Activated CD8-positive, alpha-beta memory T cell treated with anti-CD3 and anti-CD28 coated beads, Interleukin-2, amount 50 U/mL, for 1 hour (primary cell): Measurements from ENCODE around the gene FASLG.
A peak's percentile ranks its signal among the peaks of the same experiment; 100 is the strongest.

ENCODE experiments used
- DNase-seq: peaks from one replicate; pipeline ENCODE4 v3.0.0-alpha.2; 2020; ENCODE audit errors: extremely low read depth

The FASLG gene

GRCh38 chr1:172646653-172647052 lies 12.2 kb upstream of the FASLG start:
- DNase-seq: no peak

- DNase-seq: no peak
These were observed 11.8 kb upstream of the FASLG start for GRCh38 chr1:172647110-172647564.

DNA sequence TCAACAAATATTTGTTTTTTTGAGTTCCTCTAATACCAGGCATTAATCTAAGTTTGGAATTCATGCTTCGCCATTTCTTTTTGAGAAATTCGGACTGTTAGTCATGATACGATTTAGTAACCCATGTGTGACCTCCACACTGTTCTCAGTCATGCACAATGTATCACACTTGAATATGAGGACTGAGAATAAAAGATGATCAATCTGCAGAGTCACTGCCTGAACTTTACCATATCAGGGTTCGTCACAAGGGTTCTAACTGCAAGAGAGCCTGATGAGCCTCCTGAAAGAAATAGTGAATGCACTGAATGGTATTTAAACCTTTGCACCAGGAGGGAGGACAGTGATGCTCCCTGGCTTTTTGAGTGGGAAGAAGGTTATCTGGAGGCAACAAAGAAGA lies 10.9 kb upstream of the FASLG start:
- DNase-seq: no peak

DNA sequence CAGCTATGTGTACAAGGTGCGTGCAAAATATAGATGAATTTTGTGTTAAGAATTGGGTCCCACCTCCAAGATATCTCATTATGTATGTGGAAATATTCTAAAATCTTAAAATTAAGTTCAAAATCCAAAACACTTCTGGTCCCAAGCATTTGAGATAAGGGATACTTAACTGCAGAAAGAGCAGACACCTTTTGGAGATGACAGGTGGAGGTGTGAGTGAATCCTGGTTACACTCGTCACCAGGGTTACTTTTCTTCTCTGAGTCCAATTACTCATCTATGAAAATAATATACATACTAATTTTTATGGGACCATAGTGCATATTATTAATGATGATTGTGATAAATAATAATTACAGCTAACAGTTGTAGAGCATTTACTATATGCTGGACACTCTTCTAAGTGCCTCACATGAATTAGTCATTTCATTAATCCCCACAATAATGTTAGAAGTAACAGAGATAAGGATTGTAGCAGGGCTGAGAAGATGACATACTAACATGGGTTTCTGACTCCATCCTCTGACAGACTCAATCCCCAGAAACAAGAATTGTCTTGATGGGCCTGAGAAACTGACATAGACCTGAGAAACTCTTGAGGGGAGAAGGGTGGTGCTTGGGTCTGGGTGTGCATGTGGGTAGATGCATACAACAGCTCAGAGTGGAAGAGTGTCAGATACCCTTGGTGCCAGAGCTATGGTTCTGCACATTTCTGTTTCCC lies 8.3 kb upstream of the FASLG start:
- DNase-seq: no peak

DNA sequence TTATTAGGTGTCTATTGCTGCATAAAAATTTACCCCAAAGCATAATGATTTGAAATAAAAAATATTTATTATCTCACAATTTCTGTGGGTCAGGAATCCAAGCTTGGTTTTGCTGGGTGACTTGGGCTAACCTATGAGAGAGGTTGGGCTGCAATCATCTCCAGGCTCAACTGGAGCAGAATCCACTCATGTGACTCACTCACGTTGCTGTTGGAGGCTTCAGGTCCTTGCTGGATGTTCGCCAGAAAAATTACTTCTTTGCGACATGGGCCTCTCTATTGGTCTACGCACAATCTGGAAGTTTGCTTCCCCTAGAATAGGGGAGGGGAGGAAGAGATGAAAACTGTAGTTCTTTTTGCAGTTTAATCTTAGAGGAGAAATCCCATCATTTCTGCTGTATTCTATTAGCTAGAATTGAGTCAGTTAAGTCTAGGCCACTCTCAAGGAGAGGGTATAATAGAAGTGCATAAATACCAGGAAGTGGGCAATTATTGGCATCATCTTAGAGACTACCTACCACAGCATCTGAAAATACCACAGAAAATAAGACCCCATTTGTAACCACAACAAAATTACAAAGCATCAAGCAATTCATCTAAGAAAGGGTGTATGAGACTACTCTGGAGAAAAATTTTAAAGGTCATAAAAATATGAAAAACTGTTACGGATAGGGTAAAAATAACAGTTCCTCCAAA lies 5.7 kb upstream of the FASLG start:
- DNase-seq: no peak

GRCh38 chr1:172654535-172654934 lies 4.4 kb upstream of the FASLG start:
- DNase-seq: no peak

DNA sequence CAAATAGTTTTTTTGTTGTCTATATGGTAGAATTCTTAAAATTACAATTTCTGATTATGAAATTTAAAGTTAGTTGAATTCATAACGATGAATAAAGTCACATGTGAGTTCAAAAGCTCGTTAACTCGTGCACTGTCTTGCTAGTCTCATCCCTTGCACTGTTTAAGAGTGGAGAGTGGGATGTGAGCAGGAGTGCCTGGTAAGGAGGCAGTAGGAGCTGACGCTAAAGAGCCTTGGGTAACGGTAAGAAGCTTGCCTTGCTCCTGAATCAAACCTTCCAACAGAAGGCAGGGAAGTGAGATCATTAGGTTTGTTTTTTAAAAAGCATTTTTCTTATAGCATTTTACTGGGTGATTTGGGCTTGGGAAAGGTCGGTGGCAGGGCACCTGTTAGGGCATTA lies 2.3 kb upstream of the FASLG start:
- DNase-seq: no peak

DNA sequence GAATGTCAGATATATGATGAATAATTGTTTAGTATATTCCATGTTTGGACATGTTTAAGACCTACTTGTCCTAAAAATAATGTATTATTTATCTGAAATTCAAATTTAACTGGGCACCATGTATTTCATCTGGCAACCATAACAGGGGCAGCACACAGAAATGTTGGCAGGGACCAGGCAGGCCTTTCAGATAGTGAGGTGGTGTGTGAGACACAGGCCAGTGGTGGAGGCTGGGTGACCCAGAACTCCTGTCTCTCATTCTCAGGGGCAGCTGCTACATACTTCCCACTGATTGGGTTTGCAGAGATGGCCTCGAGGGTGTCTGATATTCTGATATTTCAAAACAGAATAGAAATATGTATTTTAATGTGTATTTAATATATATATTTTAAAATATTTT lies 1.3 kb upstream of the FASLG start:
- no peak for DNase-seq

DNA sequence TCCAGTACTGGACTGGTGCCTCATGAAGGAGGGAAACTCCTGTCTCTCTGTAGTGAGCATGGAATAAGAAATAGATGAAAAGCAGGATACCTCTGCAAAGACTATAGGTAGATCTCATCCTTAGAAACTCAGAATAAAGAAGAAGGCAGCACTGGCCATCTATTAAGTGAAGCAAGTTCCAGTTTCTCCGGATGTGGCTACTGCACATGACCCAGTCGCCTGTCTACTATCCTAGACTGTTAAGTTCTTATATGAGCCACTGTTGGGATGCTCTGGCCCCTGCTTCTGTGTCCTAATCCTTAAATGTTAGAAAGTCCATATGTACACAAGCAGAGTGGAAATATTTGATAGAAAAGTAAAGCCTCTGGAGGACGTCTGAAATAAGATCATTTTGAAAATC lies 2.2 kb downstream of the FASLG start:
- DNase-seq: no peak

DNA sequence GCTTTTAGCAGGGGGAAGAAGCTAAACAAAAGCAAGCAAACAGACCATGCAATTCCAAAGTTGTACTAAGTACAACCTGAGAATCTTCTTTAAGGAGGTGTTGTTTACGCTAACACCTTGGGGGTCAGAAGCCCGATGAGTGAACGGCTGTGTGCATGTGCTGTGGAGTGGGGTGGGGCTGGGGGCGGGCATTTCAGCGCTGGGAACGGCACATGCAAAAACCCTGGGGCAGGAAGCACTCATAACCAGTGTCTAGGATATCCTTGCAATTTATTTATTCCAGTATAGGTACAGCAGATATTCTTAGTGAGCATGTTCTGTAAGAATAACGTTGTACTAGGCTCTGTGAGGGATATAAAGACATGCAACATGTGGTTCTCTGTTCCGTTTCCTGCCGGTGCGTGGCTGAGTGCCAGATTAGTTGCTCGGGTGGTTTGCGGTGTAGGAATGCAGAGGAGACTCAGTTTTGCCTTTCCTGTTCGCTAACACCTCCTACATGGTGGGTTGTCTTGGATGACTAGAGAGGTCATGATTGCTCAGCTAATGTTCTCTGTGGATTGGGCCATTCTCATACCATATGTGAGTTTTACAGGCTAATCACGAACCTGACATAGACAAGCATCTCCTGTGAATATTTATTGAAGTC lies 3.7 kb downstream of the FASLG start:
- DNase-seq: peak; percentile 76

- no peak for DNase-seq
These were observed 4.8 kb downstream of the FASLG start for GRCh38 chr1:172663732-172664131.

- DNase-seq: no peak
These were observed 9.2 kb downstream of the FASLG start for GRCh38 chr1:172668097-172668496.

GRCh38 chr1:172669011-172669410 lies 10.1 kb downstream of the FASLG start:
- no peak for DNase-seq

- DNase-seq: no peak
These were observed 11.4 kb downstream of the FASLG start for GRCh38 chr1:172670316-172670715.

- DNase-seq: peak; percentile 43
These were observed 11.9 kb downstream of the FASLG start for GRCh38 chr1:172670791-172671190.

DNA sequence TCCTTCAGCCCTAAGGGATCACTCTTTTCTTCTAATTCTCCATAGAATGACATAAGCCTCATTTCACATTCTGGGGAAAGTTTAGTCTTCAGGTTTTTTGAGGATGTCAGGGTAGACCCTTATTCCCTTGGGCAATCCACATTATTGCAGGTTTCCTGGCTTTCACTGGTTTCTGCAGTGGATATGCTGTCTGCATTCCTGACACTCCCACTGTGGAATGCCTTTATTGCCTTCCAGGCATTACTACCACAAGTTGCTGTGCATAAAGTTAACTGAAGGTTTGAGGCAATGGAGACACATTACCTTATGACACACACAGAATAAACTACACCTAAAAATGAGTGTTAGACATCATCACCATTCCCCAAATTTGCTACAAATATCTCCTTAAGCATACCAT lies 12.7 kb downstream of the FASLG start:
- no peak for DNase-seq

- no peak for DNase-seq
These were observed 13.8 kb downstream of the FASLG start for GRCh38 chr1:172672720-172673119.

DNA sequence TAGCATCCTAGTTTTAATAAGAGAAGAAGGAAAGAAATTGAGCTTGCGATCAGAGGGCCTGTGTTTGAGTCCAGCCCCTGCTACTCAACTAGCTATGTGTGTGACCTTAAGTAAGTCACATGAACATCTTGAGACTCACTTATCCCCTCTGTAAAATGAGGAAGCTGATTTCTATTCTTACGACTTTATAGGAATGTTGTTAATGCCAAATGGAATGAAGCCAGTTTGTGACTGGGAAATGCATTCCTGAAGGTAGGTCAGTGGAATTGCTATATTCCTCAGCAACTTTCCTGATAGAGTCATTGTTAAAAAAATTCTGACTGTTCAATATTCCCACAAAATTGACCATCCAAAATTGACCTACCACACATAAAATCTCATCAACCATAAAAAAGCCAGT lies 14.9 kb downstream of the FASLG start:
- no peak for DNase-seq

DNA sequence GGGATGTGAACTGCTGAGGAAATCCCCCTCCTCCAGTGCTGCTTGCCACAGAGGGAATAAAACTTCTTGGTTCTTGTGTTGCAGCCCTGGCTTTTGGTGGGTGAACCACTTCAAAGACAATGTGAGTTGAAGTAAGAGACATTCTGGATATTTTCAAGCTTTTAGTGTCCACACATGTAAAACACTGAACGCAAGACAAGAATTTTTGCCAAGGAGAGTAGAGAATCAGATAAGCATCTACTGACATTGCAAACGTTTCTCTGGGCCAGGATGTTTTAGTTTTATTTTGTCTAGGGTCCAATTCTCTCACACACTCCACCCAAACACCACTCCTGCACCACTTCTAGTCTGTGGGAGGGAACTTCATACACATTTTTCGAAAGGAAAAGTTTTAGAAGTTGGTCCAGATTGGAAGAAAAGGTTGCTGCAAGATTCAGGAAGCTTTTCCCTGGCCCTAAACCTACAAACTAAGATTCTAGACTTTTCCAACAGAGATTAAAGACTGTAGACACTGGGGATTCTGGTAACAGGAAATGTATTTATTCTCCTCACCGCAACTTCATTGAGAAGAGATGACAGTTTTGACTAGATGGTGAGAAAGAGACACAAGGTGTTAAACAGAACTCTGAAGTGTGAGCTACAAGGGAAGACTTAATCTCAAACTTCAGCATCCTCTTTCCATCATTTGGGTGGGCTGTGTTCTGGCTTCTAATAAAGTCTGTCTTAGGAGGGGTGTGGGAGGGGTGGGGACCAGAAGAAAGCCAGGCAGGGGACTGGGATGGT lies 16.1 kb downstream of the FASLG start:
- DNase-seq: no peak

- DNase-seq: no peak
These were observed 20.3 kb downstream of the FASLG start for GRCh38 chr1:172679000-172679772.

DNA sequence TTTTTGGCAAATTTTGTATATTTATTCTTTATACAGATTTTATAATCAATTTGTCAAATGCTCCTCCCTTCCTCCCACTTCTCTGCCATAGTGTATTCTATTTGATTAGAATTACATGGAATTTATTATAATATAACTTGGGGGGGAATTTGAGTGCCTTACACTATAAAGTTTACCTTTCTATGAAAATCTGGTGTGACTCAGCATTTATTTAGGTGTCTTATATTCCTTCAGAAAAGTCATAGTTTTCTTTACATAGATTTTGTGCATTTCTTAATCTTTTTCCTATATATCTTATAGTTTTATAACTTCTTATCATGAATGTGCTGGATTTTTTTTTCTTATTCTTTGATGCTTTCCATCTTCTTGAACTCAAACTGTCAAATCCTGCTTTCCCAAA lies 21.3 kb downstream of the FASLG start:
- DNase-seq: no peak
